Fibroblast of lung (primary cell): ENCODE results near the gene SLC24A4.

Experiments
- EZH2 ChIP-seq: IDR thresholded peaks from 2 replicates; pipeline ENCODE4 v1.5.1; 2012; ENCODE audit warnings: low read length, control low read depth, mild to moderate bottlenecking; ENCODE audit errors: missing control alignments
- TF ChIP-seq, protein P1 (sequence below), 2 donors: IDR thresholded peaks in 1 of 2; conservative IDR thresholded peaks in 1 of 2; 1 replicate in 1 of 2; 2 replicates in 1 of 2; pipeline ENCODE4 v1.5.1; 2011 to 2012; ENCODE audit warnings: low read length in 2 of 2, control low read depth in 1 of 2, inconsistent platforms in 1 of 2, low read depth in 1 of 2, mild to moderate bottlenecking in 1 of 2

DNA sequence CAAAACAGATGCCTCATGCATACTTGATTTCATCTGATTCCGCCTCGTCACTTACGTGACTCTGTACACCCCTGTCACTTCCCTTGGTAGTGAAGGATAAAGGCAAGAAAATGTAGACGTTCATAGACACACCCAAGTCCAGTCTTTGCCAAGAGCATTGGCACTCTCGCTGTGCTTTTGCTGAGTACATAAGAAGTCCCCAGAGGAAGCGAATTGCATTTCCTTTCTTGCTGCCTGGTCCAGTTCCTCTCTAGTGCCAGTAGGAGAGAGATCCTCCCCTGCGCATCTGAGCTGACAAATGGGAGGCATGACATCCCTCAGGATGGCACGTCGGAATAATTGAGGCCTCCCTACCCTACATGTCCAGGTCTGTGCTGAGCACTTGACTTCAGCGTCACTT is 169.3 kb downstream of the SLC24A4 start:
- TF ChIP-seq, protein P1, sequence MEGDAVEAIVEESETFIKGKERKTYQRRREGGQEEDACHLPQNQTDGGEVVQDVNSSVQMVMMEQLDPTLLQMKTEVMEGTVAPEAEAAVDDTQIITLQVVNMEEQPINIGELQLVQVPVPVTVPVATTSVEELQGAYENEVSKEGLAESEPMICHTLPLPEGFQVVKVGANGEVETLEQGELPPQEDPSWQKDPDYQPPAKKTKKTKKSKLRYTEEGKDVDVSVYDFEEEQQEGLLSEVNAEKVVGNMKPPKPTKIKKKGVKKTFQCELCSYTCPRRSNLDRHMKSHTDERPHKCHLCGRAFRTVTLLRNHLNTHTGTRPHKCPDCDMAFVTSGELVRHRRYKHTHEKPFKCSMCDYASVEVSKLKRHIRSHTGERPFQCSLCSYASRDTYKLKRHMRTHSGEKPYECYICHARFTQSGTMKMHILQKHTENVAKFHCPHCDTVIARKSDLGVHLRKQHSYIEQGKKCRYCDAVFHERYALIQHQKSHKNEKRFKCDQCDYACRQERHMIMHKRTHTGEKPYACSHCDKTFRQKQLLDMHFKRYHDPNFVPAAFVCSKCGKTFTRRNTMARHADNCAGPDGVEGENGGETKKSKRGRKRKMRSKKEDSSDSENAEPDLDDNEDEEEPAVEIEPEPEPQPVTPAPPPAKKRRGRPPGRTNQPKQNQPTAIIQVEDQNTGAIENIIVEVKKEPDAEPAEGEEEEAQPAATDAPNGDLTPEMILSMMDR (conservative IDR thresholded peaks at IDR 0.05 in 1 of 2, IDR thresholded peaks at IDR 0.05 in 1 of 2; ENCODE audit: low read depth in 1 of 2, low read length in 2 of 2), result no peak
- TF ChIP-seq EZH2, result no peak
